Fibroblast of skin of right biceps (primary cell): Measurements from ENCODE around the gene SAMD10.
"Not testable (repeated sequence)": the region's sequence is repeated elsewhere in the genome, so short reads cannot be mapped to it uniquely, and the experiment has no call there.

ENCODE experiments used
- DNase-seq: peaks from one replicate; pipeline ENCODE4 v3.0.0-alpha.2; 2013

SAMD10 gene

GRCh38 chr20:63940071-63940471 lies 39.4 kb downstream of the SAMD10 start:
- no peak for DNase-seq

GRCh38 chr20:63939061-63939935 lies 40.1 kb downstream of the SAMD10 start:
- no peak for DNase-seq

- DNase-seq = no peak
These were observed 41.8 kb downstream of the SAMD10 start for GRCh38 chr20:63937596-63937995.

- no peak for DNase-seq
These were observed 44.0 kb downstream of the SAMD10 start for GRCh38 chr20:63935447-63935846.

- no peak for DNase-seq
These were observed 45.0 kb downstream of the SAMD10 start for GRCh38 chr20:63934271-63935068.

- DNase-seq = no peak
These were observed 45.8 kb downstream of the SAMD10 start for GRCh38 chr20:63933646-63934045.

- DNase-seq = no peak
These were observed 46.8 kb downstream of the SAMD10 start for GRCh38 chr20:63932606-63933160.

- no peak for DNase-seq
These were observed 47.7 kb downstream of the SAMD10 start for GRCh38 chr20:63931735-63932134.

GRCh38 chr20:63930971-63931553 lies 48.4 kb downstream of the SAMD10 start:
- no peak for DNase-seq

- not testable (repeated sequence) for DNase-seq
These were observed 50.0 kb downstream of the SAMD10 start for GRCh38 chr20:63929473-63929883.

GRCh38 chr20:63929071-63929470 lies 50.4 kb downstream of the SAMD10 start:
- DNase-seq = no peak

- DNase-seq = no peak
These were observed 53.1 kb downstream of the SAMD10 start for GRCh38 chr20:63926298-63926697.

GRCh38 chr20:63924241-63924640 lies 55.2 kb downstream of the SAMD10 start:
- no peak for DNase-seq
